HepG2 (cell line): ENCODE data around the gene AKT3. TPM values are rescaled to one million over a fixed set of nuclear protein-coding genes. Genes with fewer than 3 reads are reported as not detected.

Experiments used
- ATAC-seq: fragments of 200-7000 bp; cut with Tn5 transposase; 3 replicates; pipeline ENCODE4 v1.9.1; 2020; ENCODE audit warnings: mild to moderate bottlenecking, moderate library complexity
- BruUV-seq: library from RNA; stranded (reverse); fragments of 400-500 nt; replicated peaks from 2 replicates; lab custom pipeline; 2021; lab: Mats Ljungman, UMichigan
- CTCF ChIA-PET: fragments of 300-600 bp; formaldehyde crosslinking; extraction: SDS; loops from one replicate; lab custom pipeline; 2021; ENCODE audit warnings: low total read pairs, inconsistent platforms, low intra/inter-chr PET ratio; lab: Yijun Ruan, JAX
- POLR2A ChIA-PET: fragments of 350-600 bp; sonication (Branson Sonifier 250); formaldehyde crosslinking; loops from one replicate; lab custom pipeline; 2020; ENCODE audit warnings: antibody characterized with exemption, inconsistent platforms; lab: Yijun Ruan, JAX
- DNase-seq: peaks from one replicate; pipeline ENCODE4 v3.0.0-alpha.2; 2015; ENCODE audit warnings: low spot score
- FAIRE-seq: peaks from 3 replicates; lab custom pipeline; 2011; peaks lifted over from hg19 to GRCh38; lab: Jason Lieb, UNC
- H2AFZ ChIP-seq: one replicate; pipeline ENCODE4 v1.6.1; 2011; ENCODE audit warnings: low read length, inconsistent platforms
- H3K27ac ChIP-seq: fragments of 300-600 bp; 3 replicates; pipeline ENCODE4 v1.8.0; 2011; ENCODE audit warnings: mixed run types, mild to moderate bottlenecking, mixed read lengths, low read length, inconsistent platforms; ENCODE audit not compliant: insufficient read depth; ENCODE audit errors: extremely low read length
- H3K27me3 ChIP-seq, 2 experiments: fragments of 200-600 bp in 1 of 2; 2 replicates in 1 of 2; 3 replicates in 1 of 2; pipeline versions ENCODE4 v1.6.0 to v1.8.0; 2011; ENCODE audit warnings: low read length in 2 of 2, mild to moderate bottlenecking in 2 of 2, moderate library complexity in 2 of 2, inconsistent platforms in 1 of 2; ENCODE audit not compliant: insufficient read depth in 2 of 2, control insufficient read depth in 1 of 2
- H3K36me3 ChIP-seq, 2 experiments: fragments of 200-600 bp in 1 of 2; replicated peaks in 1 of 2; 2 replicates in 1 of 2; 3 replicates in 1 of 2; pipeline versions ENCODE4 v1.5.1 to v1.8.0; 2011; ENCODE audit warnings: low read length in 2 of 2, inconsistent platforms in 1 of 2; ENCODE audit not compliant: insufficient read depth in 2 of 2, control insufficient read depth in 1 of 2
- H3K4me1 ChIP-seq: 2 replicates; pipeline ENCODE4 v1.5.1; 2012; ENCODE audit warnings: low read length, inconsistent platforms; ENCODE audit not compliant: insufficient read depth
- H3K4me2 ChIP-seq: 2 replicates; pipeline ENCODE4 v1.6.0; 2011; ENCODE audit warnings: low read depth, low read length, inconsistent platforms
- H3K4me3 ChIP-seq, 3 experiments: fragments of 200-600 bp in 1 of 3; sonication (generic), shearing (Covaris generic) in 1 of 3; replicated peaks in 1 of 3; 2 replicates each; pipeline ENCODE4 v1.5.1; 2011 to 2016; ENCODE audit warnings: low read length in 3 of 3, inconsistent platforms in 2 of 3, low read depth in 2 of 3, mild to moderate bottlenecking in 2 of 3, control low read depth in 1 of 3, mixed read lengths in 1 of 3; ENCODE audit not compliant: insufficient read depth in 1 of 3
- H3K79me2 ChIP-seq: one replicate; pipeline ENCODE4 v1.6.1; 2011; ENCODE audit warnings: low read length, inconsistent platforms; ENCODE audit not compliant: insufficient read depth
- H3K9ac ChIP-seq: 2 replicates; pipeline ENCODE4 v1.6.0; 2011; ENCODE audit warnings: mild to moderate bottlenecking, low read depth, low read length, inconsistent platforms; ENCODE audit not compliant: insufficient read depth
- H3K9me3 ChIP-seq: 2 replicates; pipeline ENCODE4 v1.5.1; 2012; ENCODE audit warnings: mild to moderate bottlenecking, low read length
- H4K20me1 ChIP-seq: 2 replicates; pipeline ENCODE4 v1.6.0; 2011; ENCODE audit warnings: inconsistent platforms, mild to moderate bottlenecking, low read length, moderate library complexity; ENCODE audit not compliant: insufficient read depth
- AGO1 ChIP-seq: fragments of 200-400 bp; formaldehyde crosslinking; IDR thresholded peaks from 2 replicates; pipeline ENCODE4 v1.6.1; 2017; ENCODE audit warnings: mild to moderate bottlenecking, low read depth, low read length, moderate library complexity; ENCODE audit not compliant: poor library complexity, severe bottlenecking
- JARID2 ChIP-seq: sonication (generic); formaldehyde crosslinking; IDR thresholded peaks from 2 replicates; pipeline ENCODE4 v1.8.1; 2023; ENCODE audit warnings: missing genetic modification reagents, inconsistent platforms; ENCODE audit not compliant: insufficient replicate concordance
- JUNB ChIP-seq: sonication (generic); formaldehyde crosslinking; IDR thresholded peaks from 2 replicates; pipeline ENCODE4 v1.8.0; 2022; ENCODE audit warnings: missing genetic modification reagents, mild to moderate bottlenecking, borderline replicate concordance
- MTF2 ChIP-seq: sonication (generic); formaldehyde crosslinking; IDR thresholded peaks from 2 replicates; pipeline ENCODE4 v1.5.0; 2020; ENCODE audit warnings: missing genetic modification reagents, borderline replicate concordance
- REXO4 ChIP-seq: sonication (generic); formaldehyde crosslinking; IDR thresholded peaks from 2 replicates; pipeline ENCODE4 v1.8.0; 2022; ENCODE audit warnings: missing genetic modification reagents, mild to moderate bottlenecking, borderline replicate concordance
- XRCC5 ChIP-seq: fragments of 200-400 bp; formaldehyde crosslinking; optimal IDR thresholded peaks from 2 replicates; pipeline ENCODE3; 2017; ENCODE audit warnings: mild to moderate bottlenecking, low read length
- ZFYVE20 ChIP-seq: sonication (generic); formaldehyde crosslinking; IDR thresholded peaks from 2 replicates; pipeline ENCODE4 v1.8.0; 2023; ENCODE audit warnings: low read depth, mild to moderate bottlenecking, moderate library complexity, missing genetic modification reagents, borderline replicate concordance
- ZNF10 ChIP-seq: sonication (generic); formaldehyde crosslinking; IDR thresholded peaks from 2 replicates; pipeline ENCODE4 v1.4.0; 2020; ENCODE audit warnings: mild to moderate bottlenecking, low read depth, missing genetic modification reagents, borderline replicate concordance
- ZNF180 ChIP-seq: sonication (generic); formaldehyde crosslinking; IDR thresholded peaks from 2 replicates; pipeline ENCODE4 v1.4.0; 2020; ENCODE audit warnings: low read depth, missing genetic modification reagents, borderline replicate concordance
- ZNF234 ChIP-seq: sonication (generic); formaldehyde crosslinking; conservative IDR thresholded peaks from 2 replicates; pipeline ENCODE4 v1.5.1; 2020; ENCODE audit warnings: mild to moderate bottlenecking, missing genetic modification reagents
- ZNF251 ChIP-seq: sonication (generic); formaldehyde crosslinking; IDR thresholded peaks from 2 replicates; pipeline ENCODE4 v1.9.0; 2021; ENCODE audit warnings: mild to moderate bottlenecking, missing genetic modification reagents
- ZNF598 ChIP-seq: sonication (generic); formaldehyde crosslinking; IDR thresholded peaks from 2 replicates; pipeline ENCODE4 v1.5.1; 2020; ENCODE audit warnings: mild to moderate bottlenecking, missing genetic modification reagents, borderline replicate concordance
- ZNF839 ChIP-seq: sonication (generic); formaldehyde crosslinking; IDR thresholded peaks from 2 replicates; pipeline ENCODE4 v1.4.0; 2020; ENCODE audit warnings: missing genetic modification reagents, mild to moderate bottlenecking, borderline replicate concordance
- WGBS: methylation state at CpG from one replicate; pipeline ENCODE4 v1.1.6; 2017; ENCODE audit warnings: low lambda C conversion rate; 5-methylcytosine and 5-hydroxymethylcytosine counted together
- in situ Hi-C: cut with HindIII; loops from 2 replicates; pipeline ENCODE4 v1.10.0; 2017; ENCODE audit warnings: low pct_unique_long_range_greater_than_20kb; ENCODE audit not compliant: extremely low pct_ligation_motif_present
- intact Hi-C: fragments of 100-400 bp; cut with micrococcal nuclease; formaldehyde crosslinking; loops from one replicate; pipeline ENCODE4 v1.10.0; 2022; ENCODE audit not compliant: unreplicated experiment
- polyA plus RNA-seq, 8 experiments: library from polyadenylated mRNA; depleted of rRNA in 3 of 8; stranded (reverse) in 7 of 8; unstranded in 1 of 8; fragments of >200 nt; fragmentation: Illumina TruSeq in 4 of 8; extraction: Trizol in 4 of 8; gene quantifications; 2 replicates each; pipeline versions ENCODE4 v1.2.1 to v1.2.3, GENCODE V29; 2011 to 2016; ENCODE audit warnings: low read depth in 4 of 8, missing spikeins in 1 of 8, mixed read lengths in 1 of 8; ENCODE audit not compliant: insufficient read depth in 1 of 8
- total RNA-seq, 5 experiments: library from RNA; depleted of rRNA; stranded (reverse); fragments of >200 nt; fragmentation: Illumina TruSeq; extraction: Trizol; gene quantifications; 2 replicates each; pipeline ENCODE4 v1.2.3, GENCODE V29; 2016; ENCODE audit warnings: low read depth in 1 of 5
- TF ChIP-seq, protein P1 (sequence below): sonication (generic); formaldehyde crosslinking; IDR thresholded peaks from 2 replicates; pipeline ENCODE4 v1.4.0; 2020; ENCODE audit warnings: mild to moderate bottlenecking, missing genetic modification reagents
- TF ChIP-seq, protein P2 (sequence below): sonication (generic); formaldehyde crosslinking; IDR thresholded peaks from 2 replicates; pipeline ENCODE4 v1.5.1; 2020; ENCODE audit warnings: mild to moderate bottlenecking, missing genetic modification reagents, borderline replicate concordance
- TF ChIP-seq, protein P3 (sequence below): IDR thresholded peaks from 2 replicates; pipeline ENCODE4 v1.6.1; 2012; ENCODE audit warnings: inconsistent platforms
- TF ChIP-seq, protein P4 (sequence below): sonication (generic); formaldehyde crosslinking; IDR thresholded peaks from 2 replicates; pipeline ENCODE4 v1.5.1; 2020; ENCODE audit warnings: missing genetic modification reagents, mild to moderate bottlenecking, borderline replicate concordance
- TF ChIP-seq, protein P5 (sequence below): sonication (generic); formaldehyde crosslinking; IDR thresholded peaks from 2 replicates; pipeline ENCODE4 v1.5.0; 2020; ENCODE audit warnings: missing genetic modification reagents

The AKT3 gene
- total and polyA plus RNA-seq, 2 of the 13 experiments (the other 11 are each of a cell fraction or from before 2014, with no cell fraction given): 0.07 TPM

DNA sequence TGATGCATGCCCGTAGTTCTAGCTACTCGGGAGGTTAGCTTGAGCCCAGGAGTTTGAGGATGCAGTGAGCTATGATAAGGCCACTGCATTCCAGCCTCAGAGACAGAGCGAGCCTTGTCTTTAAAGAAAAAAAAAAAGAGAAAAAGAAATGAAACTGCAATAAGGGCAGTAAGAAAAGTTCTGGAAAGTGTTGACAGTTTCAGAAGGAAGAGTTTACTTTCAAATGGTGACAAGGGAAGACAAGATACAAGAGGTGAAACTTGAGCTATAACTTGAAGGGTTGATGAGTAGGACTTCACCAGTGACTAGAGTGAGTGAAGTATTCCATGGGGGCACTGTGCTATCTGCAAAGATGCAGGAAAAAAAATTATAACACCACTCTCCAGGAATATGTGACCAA, 125.0 kb downstream of the AKT3 start (continued):
- TF ChIP-seq REXO4: no peak
- no peak for TF ChIP-seq ZNF10
- TF ChIP-seq, protein P1, sequence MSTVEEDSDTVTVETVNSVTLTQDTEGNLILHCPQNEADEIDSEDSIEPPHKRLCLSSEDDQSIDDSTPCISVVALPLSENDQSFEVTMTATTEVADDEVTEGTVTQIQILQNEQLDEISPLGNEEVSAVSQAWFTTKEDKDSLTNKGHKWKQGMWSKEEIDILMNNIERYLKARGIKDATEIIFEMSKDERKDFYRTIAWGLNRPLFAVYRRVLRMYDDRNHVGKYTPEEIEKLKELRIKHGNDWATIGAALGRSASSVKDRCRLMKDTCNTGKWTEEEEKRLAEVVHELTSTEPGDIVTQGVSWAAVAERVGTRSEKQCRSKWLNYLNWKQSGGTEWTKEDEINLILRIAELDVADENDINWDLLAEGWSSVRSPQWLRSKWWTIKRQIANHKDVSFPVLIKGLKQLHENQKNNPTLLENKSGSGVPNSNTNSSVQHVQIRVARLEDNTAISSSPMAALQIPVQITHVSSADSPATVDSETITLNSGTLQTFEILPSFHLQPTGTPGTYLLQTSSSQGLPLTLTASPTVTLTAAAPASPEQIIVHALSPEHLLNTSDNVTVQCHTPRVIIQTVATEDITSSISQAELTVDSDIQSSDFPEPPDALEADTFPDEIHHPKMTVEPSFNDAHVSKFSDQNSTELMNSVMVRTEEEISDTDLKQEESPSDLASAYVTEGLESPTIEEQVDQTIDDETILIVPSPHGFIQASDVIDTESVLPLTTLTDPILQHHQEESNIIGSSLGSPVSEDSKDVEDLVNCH (CRISPR knock-in tag): no peak
- TF ChIP-seq, protein P2, sequence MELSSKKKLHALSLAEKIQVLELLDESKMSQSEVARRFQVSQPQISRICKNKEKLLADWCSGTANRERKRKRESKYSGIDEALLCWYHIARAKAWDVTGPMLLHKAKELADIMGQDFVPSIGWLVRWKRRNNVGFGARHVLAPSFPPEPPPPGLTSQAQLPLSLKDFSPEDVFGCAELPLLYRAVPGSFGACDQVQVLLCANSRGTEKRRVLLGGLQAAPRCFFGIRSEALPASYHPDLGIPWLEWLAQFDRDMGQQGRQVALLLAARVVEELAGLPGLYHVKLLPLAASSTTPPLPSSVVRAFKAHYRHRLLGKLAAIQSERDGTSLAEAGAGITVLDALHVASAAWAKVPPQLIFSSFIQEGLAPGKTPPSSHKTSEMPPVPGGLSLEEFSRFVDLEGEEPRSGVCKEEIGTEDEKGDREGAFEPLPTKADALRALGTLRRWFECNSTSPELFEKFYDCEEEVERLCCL (CRISPR knock-in tag): no peak
- TF ChIP-seq, protein P3, sequence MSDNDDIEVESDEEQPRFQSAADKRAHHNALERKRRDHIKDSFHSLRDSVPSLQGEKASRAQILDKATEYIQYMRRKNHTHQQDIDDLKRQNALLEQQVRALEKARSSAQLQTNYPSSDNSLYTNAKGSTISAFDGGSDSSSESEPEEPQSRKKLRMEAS: no peak
- TF ChIP-seq, all 625 proteins: peak for 0

DNA sequence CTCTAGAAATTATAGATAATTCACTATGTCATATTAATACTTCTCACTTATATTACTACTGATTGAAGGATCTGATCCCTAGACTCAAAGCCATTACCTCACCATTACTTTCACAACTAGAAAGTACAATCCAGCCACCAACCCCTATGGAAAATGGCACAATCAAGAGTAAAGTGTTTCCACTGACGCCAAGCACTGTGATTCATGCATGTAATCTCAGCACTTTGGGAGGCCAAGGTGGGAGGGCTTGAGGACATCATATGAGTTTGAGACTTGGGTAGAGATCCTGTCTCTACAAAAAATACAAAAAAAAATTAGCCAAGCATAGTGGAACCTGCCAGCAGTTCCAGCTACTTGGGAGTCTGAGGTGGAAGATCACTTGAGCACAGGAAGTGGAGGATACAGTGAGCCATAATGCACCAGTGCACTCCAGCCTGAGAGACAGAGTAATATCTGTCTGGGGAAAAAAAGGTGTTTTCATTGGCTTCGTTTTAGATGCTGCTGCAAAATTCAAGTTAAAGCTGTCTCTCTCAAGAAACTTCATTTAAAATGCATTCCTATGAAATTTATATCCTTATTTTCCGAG, 126.5 kb downstream of the AKT3 start:
- no TSS peak for BruUV-seq
- Histone ChIP-seq H3K9ac (no peak overlapping the region), H3K79me2 (no peaks in the 10 kb centered on the region), H3K9me3 (no peaks in the 10 kb centered on the region), H3K4me2 (no peak overlapping the region), H3K4me3 (no peak overlapping the region), H4K20me1 (no peaks in the 10 kb centered on the region), H3K36me3 (no peaks in the 10 kb centered on the region), H3K4me1 (no peaks in the 10 kb centered on the region), H2AFZ (no peak overlapping the region), H3K27ac (no peak overlapping the region), H3K27me3 (no peaks in the 10 kb centered on the region)
- no peak for ATAC-seq
- ChIA-PET CTCF (no interaction called here), POLR2A (no interaction called here)
- no peak for FAIRE-seq
- WGBS: 17% methylated on average over 3 of the region's 3 CpGs
- in situ Hi-C loops (no loop called here), intact Hi-C loops (no loop called here)
- DNase-seq: no peak
- TF ChIP-seq, protein P4, sequence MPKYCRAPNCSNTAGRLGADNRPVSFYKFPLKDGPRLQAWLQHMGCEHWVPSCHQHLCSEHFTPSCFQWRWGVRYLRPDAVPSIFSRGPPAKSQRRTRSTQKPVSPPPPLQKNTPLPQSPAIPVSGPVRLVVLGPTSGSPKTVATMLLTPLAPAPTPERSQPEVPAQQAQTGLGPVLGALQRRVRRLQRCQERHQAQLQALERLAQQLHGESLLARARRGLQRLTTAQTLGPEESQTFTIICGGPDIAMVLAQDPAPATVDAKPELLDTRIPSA (CRISPR knock-in tag): no peak
- TF ChIP-seq XRCC5: no peak
- TF ChIP-seq AGO1: no peak
- TF ChIP-seq ZNF598 (CRISPR knock-in tag): no peak
- no peak for TF ChIP-seq ZFYVE20 (CRISPR knock-in tag)
- no peak for TF ChIP-seq ZNF234 (CRISPR knock-in tag)
- no peak for TF ChIP-seq ZNF839 (CRISPR knock-in tag)
- TF ChIP-seq MTF2 (CRISPR knock-in tag): no peak
- TF ChIP-seq, protein P5, sequence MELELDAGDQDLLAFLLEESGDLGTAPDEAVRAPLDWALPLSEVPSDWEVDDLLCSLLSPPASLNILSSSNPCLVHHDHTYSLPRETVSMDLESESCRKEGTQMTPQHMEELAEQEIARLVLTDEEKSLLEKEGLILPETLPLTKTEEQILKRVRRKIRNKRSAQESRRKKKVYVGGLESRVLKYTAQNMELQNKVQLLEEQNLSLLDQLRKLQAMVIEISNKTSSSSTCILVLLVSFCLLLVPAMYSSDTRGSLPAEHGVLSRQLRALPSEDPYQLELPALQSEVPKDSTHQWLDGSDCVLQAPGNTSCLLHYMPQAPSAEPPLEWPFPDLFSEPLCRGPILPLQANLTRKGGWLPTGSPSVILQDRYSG: no peak
- TF ChIP-seq JARID2 (CRISPR knock-in tag): no peak
- no peak for TF ChIP-seq ZNF180 (CRISPR knock-in tag)
- no peak for TF ChIP-seq ZNF251 (CRISPR knock-in tag)
- TF ChIP-seq JUNB (CRISPR knock-in tag): no peak
